ENCODE data around the gene ZSCAN31.

The ZSCAN31 gene

GRCh38 chr6:28351087-28351486, 15.1 kb upstream of the ZSCAN31 start:
- Histone ChIP-seq H3K4me3 (ENCODE audit: low read depth, low read length) (peak overlapping the region; percentile 91), H3K36me3 (ENCODE audit: control insufficient read depth, insufficient read depth, low read length) (no peaks in the 10 kb centered on the region), H3K27me3 (ENCODE audit: control insufficient read depth, insufficient read depth, low read length) (no peaks in the 10 kb centered on the region), H3K9ac (ENCODE audit: low read depth, low read length) (no peak overlapping the region), H3K4me1 (ENCODE audit: control insufficient read depth, insufficient read depth, low read length) (peaks cover 6% of the 10 kb centered on the region), H3K9me3 (ENCODE audit: control insufficient read depth, insufficient read depth, low read length) (no peaks in the 10 kb centered on the region)

DNA sequence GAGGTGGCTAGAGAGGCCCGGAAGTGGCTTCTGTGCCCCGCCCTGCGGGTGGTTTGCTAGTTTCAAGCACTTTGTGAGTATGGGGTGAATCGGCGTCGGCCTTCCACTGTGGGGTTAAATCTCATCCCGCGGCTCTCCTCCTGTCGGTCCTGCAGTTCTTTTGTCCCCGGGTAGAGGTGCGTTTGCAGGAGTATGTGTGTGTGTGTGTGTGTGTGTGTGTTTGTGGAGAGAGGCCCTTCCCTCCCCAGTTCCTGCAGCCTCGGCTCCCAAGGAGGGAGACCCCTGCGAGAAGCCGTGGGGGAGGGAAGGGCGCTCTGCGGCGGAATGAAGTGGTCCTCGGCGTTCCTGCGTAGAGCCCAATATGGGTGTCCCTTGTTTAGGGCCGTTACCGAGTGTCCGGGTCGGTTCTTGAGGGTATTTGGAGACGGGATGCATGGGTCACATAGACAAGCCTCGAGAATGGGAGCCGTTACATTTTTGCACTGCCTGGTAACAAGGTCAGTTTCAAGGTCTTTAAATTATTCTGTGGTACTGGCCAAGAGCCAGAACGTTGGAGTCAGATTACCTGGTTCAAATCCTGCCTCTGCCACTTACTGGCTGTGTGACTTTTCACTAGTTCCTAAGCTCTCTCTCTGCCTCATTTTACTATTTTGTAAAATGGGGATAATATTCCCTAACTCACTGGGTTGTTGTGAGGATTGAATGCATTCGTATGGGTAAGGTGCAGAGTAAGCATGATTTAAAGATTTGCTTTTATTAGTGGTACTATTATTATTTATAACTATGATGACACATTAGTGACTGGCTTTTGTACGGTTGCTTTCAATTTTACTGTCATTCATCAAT, 14.2 kb upstream of the ZSCAN31 start, which contains the start of gene ZKSCAN3:
Gene ZKSCAN3, plus strand, starts transcription at position 56 of the 846 bp plus-strand sequence. CDS start 9,640 bp downstream, outside the sequence.
- peak within 1 kb of the TSS; percentile 91 for H3K4me3 ChIP-seq (ENCODE audit: low read depth, low read length)
- H3K36me3 ChIP-seq (ENCODE audit: control insufficient read depth, insufficient read depth, low read length): no peaks in the 10 kb centered on the region
- peaks cover 3% of the 10 kb centered on the region for H3K4me1 ChIP-seq (ENCODE audit: control insufficient read depth, insufficient read depth, low read length)
- H3K9me3 ChIP-seq (ENCODE audit: control insufficient read depth, insufficient read depth, low read length): no peaks in the 10 kb centered on the region
- H3K27me3 ChIP-seq (ENCODE audit: control insufficient read depth, insufficient read depth, low read length): peaks cover 9% of the 10 kb centered on the region
- peak within 1 kb of the TSS; percentile 86 for H3K9ac ChIP-seq (ENCODE audit: low read depth, low read length)

GRCh38 chr6:28349344-28349891, 13.5 kb upstream of the ZSCAN31 start:
- Histone ChIP-seq H3K4me3 (ENCODE audit: low read depth, low read length) (peak overlapping the region; percentile 91), H3K27me3 (ENCODE audit: control insufficient read depth, insufficient read depth, low read length) (peaks cover 10% of the 10 kb centered on the region), H3K9ac (ENCODE audit: low read depth, low read length) (peak overlapping the region; percentile 86), H3K9me3 (ENCODE audit: control insufficient read depth, insufficient read depth, low read length) (no peaks in the 10 kb centered on the region), H3K4me1 (ENCODE audit: control insufficient read depth, insufficient read depth, low read length) (peaks cover 3% of the 10 kb centered on the region), H3K36me3 (ENCODE audit: control insufficient read depth, insufficient read depth, low read length) (no peaks in the 10 kb centered on the region)

GRCh38 chr6:28347119-28347518, 11.2 kb upstream of the ZSCAN31 start:
- no peak overlapping the region for H3K4me3 ChIP-seq (ENCODE audit: low read depth, low read length)
- peaks cover 3% of the 10 kb centered on the region for H3K4me1 ChIP-seq (ENCODE audit: control insufficient read depth, insufficient read depth, low read length)
- H3K36me3 ChIP-seq (ENCODE audit: control insufficient read depth, insufficient read depth, low read length): no peaks in the 10 kb centered on the region
- no peaks in the 10 kb centered on the region for H3K9me3 ChIP-seq (ENCODE audit: control insufficient read depth, insufficient read depth, low read length)
- no peak overlapping the region for H3K9ac ChIP-seq (ENCODE audit: low read depth, low read length)
- peaks cover 10% of the 10 kb centered on the region for H3K27me3 ChIP-seq (ENCODE audit: control insufficient read depth, insufficient read depth, low read length)

GRCh38 chr6:28345201-28345600, 9.3 kb upstream of the ZSCAN31 start:
- no peak overlapping the region for H3K9ac ChIP-seq (ENCODE audit: low read depth, low read length)
- no peaks in the 10 kb centered on the region for H3K4me1 ChIP-seq (ENCODE audit: control insufficient read depth, insufficient read depth, low read length)
- no peak overlapping the region for H3K4me3 ChIP-seq (ENCODE audit: low read depth, low read length)
- no peaks in the 10 kb centered on the region for H3K9me3 ChIP-seq (ENCODE audit: control insufficient read depth, insufficient read depth, low read length)
- no peaks in the 10 kb centered on the region for H3K36me3 ChIP-seq (ENCODE audit: control insufficient read depth, insufficient read depth, low read length)
- H3K27me3 ChIP-seq (ENCODE audit: control insufficient read depth, insufficient read depth, low read length): peaks cover 10% of the 10 kb centered on the region

GRCh38 chr6:28343898-28344677, 8.1 kb upstream of the ZSCAN31 start:
- Histone ChIP-seq H3K9me3 (ENCODE audit: control insufficient read depth, insufficient read depth, low read length) (no peaks in the 10 kb centered on the region), H3K36me3 (ENCODE audit: control insufficient read depth, insufficient read depth, low read length) (no peaks in the 10 kb centered on the region), H3K27me3 (ENCODE audit: control insufficient read depth, insufficient read depth, low read length) (peaks cover 10% of the 10 kb centered on the region), H3K4me3 (ENCODE audit: low read depth, low read length) (no peak overlapping the region), H3K9ac (ENCODE audit: low read depth, low read length) (no peak overlapping the region), H3K4me1 (ENCODE audit: control insufficient read depth, insufficient read depth, low read length) (no peaks in the 10 kb centered on the region)

DNA sequence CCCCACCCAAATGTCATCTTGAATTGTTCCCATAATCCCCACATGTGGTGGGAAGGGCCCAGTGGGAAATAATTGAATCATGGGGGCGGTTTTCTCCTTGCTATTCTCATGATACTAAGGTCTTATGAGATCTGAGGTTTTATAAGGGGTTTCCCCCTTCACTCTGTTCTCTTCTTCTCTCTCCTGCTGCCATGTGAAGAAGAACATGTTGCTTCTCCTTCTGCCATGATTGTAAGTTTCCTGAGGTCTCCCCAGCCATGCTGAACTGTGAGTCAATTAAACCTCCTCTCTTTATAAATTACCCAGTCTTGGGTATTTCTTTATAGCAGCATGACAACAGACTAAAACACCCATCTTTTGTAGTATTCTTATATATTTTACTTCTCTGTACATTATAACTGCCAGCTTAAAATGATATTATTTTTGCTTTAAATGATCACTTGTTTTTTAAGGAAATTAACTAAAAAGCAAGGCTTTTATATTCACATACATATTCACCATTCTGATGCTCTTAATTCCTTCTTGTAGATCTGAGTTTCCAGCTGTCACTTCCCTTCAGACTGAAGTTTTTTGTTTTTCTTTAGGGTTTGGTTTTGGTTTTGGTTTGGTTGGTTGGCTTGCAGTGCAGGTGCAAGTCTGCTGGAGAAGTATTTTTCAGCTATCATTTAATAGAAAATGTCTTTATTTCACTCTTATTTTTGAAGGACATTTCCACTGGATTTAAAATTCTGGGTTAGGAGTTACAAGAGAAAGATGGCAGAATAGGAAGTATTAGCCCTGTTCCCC, 4.6 kb upstream of the ZSCAN31 start:
- peaks cover 5% of the 10 kb centered on the region for H3K4me1 ChIP-seq (ENCODE audit: control insufficient read depth, insufficient read depth, low read length)
- no peaks in the 10 kb centered on the region for H3K36me3 ChIP-seq (ENCODE audit: control insufficient read depth, insufficient read depth, low read length)
- no peaks in the 10 kb centered on the region for H3K9me3 ChIP-seq (ENCODE audit: control insufficient read depth, insufficient read depth, low read length)

DNA sequence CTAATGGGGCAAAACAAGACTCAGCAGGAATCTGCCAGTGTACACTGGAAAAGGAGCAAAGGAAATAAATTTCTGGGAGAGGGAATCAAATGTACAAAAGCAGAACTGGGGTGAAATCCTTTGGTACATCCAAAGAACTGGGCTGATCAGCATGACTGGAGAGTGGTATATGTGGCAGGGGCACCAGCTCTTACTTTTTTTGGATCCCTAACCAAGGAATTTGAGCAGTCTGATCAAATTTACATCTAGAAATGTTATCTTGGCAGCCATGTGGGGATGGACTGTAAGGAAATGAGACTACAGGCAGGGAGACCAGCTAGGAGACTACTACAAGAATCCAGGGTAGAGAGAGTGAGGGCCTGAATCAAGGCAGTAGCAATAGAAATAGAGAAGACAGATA, 1.2 kb upstream of the ZSCAN31 start:
- H3K4me1 ChIP-seq (ENCODE audit: control insufficient read depth, insufficient read depth, low read length): peaks cover 10% of the 10 kb centered on the region
- H3K4me3 ChIP-seq (ENCODE audit: low read depth, low read length): peak overlapping the region; percentile 83
- peak overlapping the region; percentile 1 for H3K9ac ChIP-seq (ENCODE audit: low read depth, low read length)
- H3K27me3 ChIP-seq (ENCODE audit: control insufficient read depth, insufficient read depth, low read length): no peaks in the 10 kb centered on the region
- no peaks in the 10 kb centered on the region for H3K36me3 ChIP-seq (ENCODE audit: control insufficient read depth, insufficient read depth, low read length)
- H3K9me3 ChIP-seq (ENCODE audit: control insufficient read depth, insufficient read depth, low read length): no peaks in the 10 kb centered on the region

More for the DNA sequence above, 4.6 kb upstream of the ZSCAN31 start:
- Histone ChIP-seq H3K27me3 (ENCODE audit: control insufficient read depth, insufficient read depth, low read length) (peaks cover 5% of the 10 kb centered on the region), H3K4me3 (ENCODE audit: low read depth, low read length) (no peak overlapping the region), H3K9ac (ENCODE audit: low read depth, low read length) (no peak overlapping the region)

GRCh38 chr6:28336284-28337120, 554 bp upstream of the ZSCAN31 start:
- Histone ChIP-seq H3K9me3 (ENCODE audit: control insufficient read depth, insufficient read depth, low read length) (no peaks in the 10 kb centered on the region), H3K9ac (ENCODE audit: low read depth, low read length) (peak overlapping the region; percentile 93), H3K27me3 (ENCODE audit: control insufficient read depth, insufficient read depth, low read length) (no peaks in the 10 kb centered on the region), H3K36me3 (ENCODE audit: control insufficient read depth, insufficient read depth, low read length) (no peaks in the 10 kb centered on the region), H3K4me3 (ENCODE audit: low read depth, low read length) (peak overlapping the region; percentile 83), H3K4me1 (ENCODE audit: control insufficient read depth, insufficient read depth, low read length) (peaks cover 10% of the 10 kb centered on the region)

DNA sequence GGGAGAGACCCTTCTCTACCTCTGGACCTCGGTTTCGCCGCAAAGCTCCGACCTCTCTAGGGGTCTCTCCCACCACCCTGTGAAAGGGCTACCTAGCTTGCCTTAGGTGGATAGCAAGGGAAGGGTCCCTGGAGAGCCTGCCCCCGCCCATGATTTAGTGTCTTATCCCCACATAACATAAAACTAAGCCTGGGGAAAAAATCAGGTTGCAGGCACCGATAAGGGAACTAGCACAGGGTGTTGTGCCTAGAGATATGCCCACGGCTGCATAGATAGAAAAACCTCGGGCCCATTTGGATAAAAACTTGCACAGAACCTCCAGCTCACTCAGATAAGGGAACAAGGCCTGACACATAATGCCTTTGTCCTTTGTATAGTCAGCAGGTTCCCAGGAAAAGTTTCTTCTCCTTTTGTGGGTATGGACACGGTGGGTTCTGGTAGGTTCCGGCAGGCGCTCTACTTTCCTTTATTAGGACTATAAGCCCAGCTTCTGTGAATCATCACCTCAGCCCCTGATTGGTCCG, 846 bp downstream of the ZSCAN31 start:
- Histone ChIP-seq H3K36me3 (ENCODE audit: control insufficient read depth, insufficient read depth, low read length) (no peaks in the 10 kb centered on the region), H3K9ac (ENCODE audit: low read depth, low read length) (peak overlapping the region; percentile 93), H3K9me3 (ENCODE audit: control insufficient read depth, insufficient read depth, low read length) (no peaks in the 10 kb centered on the region), H3K27me3 (ENCODE audit: control insufficient read depth, insufficient read depth, low read length) (no peaks in the 10 kb centered on the region), H3K4me3 (ENCODE audit: low read depth, low read length) (peak overlapping the region; percentile 83), H3K4me1 (ENCODE audit: control insufficient read depth, insufficient read depth, low read length) (peaks cover 10% of the 10 kb centered on the region)

All from iPS-15b (cell line).